K562 (cell line): ENCODE results near the gene SYDE1. TPM values are rescaled to one million over a fixed set of nuclear protein-coding genes. Genes with fewer than 3 reads are reported as not detected.
A peak's percentile ranks its signal among the peaks of the same experiment; 100 is the strongest.

Source experiments
- ATAC-seq: fragments of 200-7000 bp; cut with Tn5 transposase; 3 replicates; pipeline ENCODE4 v1.9.1; 2020; ENCODE audit warnings: moderate library complexity
- BruUV-seq: library from RNA; stranded (reverse); fragments of 400-500 nt; replicated peaks from 2 replicates; lab custom pipeline; 2021; lab: Mats Ljungman, UMichigan
- CTCF ChIA-PET: fragments of 300-600 bp; formaldehyde crosslinking; extraction: SDS; loops from one replicate; lab custom pipeline; 2021; ENCODE audit warnings: low intra/inter-chr PET ratio; lab: Yijun Ruan, JAX
- POLR2A ChIA-PET: fragments of 300-600, 350-650 bp; sonication (Branson Sonifier 250); formaldehyde crosslinking; extraction: SDS; loops from one replicate; lab custom pipeline; 2021; ENCODE audit warnings: antibody characterized with exemption, inconsistent platforms; lab: Yijun Ruan, JAX
- DNase-seq, 4 experiments: peaks; one replicate each; pipeline versions ENCODE4 v3.0.0 to v3.0.0-alpha.2; 2011 to 2018; ENCODE audit warnings: low spot score in 3 of 4, mixed read lengths in 3 of 4; ENCODE audit errors: extremely low read depth in 1 of 4
- FAIRE-seq: peaks from 2 replicates; lab custom pipeline; 2011; peaks lifted over from hg19 to GRCh38; lab: Jason Lieb, UNC
- H2AFZ ChIP-seq: 2 replicates; pipeline ENCODE4 v1.6.0; 2011; ENCODE audit warnings: low read depth, low read length, control low read depth, inconsistent platforms
- H3K27ac ChIP-seq: fragments of 200-600 bp; 3 replicates; pipeline ENCODE4 v1.8.0; 2011; ENCODE audit warnings: low read depth, mild to moderate bottlenecking, control low read depth, inconsistent platforms, low read length, moderate library complexity, mixed read lengths; ENCODE audit errors: extremely low read depth
- H3K27me3 ChIP-seq, 2 experiments: fragments of 300-600 bp in 1 of 2; 2 replicates in 1 of 2; 3 replicates in 1 of 2; pipeline versions ENCODE4 v1.6.0 to v1.8.0; 2011; ENCODE audit warnings: inconsistent platforms in 2 of 2, low read length in 2 of 2, mild to moderate bottlenecking in 1 of 2, mixed read lengths in 1 of 2, moderate library complexity in 1 of 2; ENCODE audit not compliant: control insufficient read depth in 2 of 2, insufficient read depth in 2 of 2
- H3K36me3 ChIP-seq: fragments of 300-600 bp; 3 replicates; pipeline ENCODE4 v1.8.0; 2011; ENCODE audit warnings: mild to moderate bottlenecking, low read length, inconsistent platforms; ENCODE audit not compliant: control insufficient read depth, insufficient read depth
- H3K4me1 ChIP-seq, 2 experiments: fragments of 200-600 bp in 1 of 2; replicated peaks in 1 of 2; 2 replicates in 1 of 2; 3 replicates in 1 of 2; pipeline versions ENCODE4 v1.5.1 to v1.8.0; 2011; ENCODE audit warnings: inconsistent platforms in 2 of 2, low read length in 2 of 2, mild to moderate bottlenecking in 1 of 2, mixed read lengths in 1 of 2, moderate library complexity in 1 of 2; ENCODE audit not compliant: control insufficient read depth in 2 of 2, insufficient read depth in 2 of 2
- H3K4me2 ChIP-seq: 2 replicates; pipeline ENCODE4 v1.6.1; 2011; ENCODE audit warnings: low read length, control low read depth, inconsistent platforms, mixed read lengths; ENCODE audit not compliant: insufficient read depth
- H3K4me3 ChIP-seq: fragments of 200-600 bp; sonication (generic), shearing (Covaris generic); 2 replicates; pipeline ENCODE4 v1.5.1; 2016; ENCODE audit warnings: control low read depth, inconsistent platforms
- H3K79me2 ChIP-seq: fragments of 200-600 bp; 3 replicates; pipeline ENCODE4 v1.8.0; 2011; ENCODE audit warnings: low read length, inconsistent platforms; ENCODE audit not compliant: control insufficient read depth, insufficient read depth
- H3K9ac ChIP-seq, 2 experiments: 2 replicates each; pipeline versions ENCODE4 v1.6.0 to v1.6.1; 2011; ENCODE audit warnings: low read depth in 2 of 2, low read length in 2 of 2, control low read depth in 1 of 2, inconsistent platforms in 1 of 2, mild to moderate bottlenecking in 1 of 2, mixed read lengths in 1 of 2; ENCODE audit not compliant: insufficient read depth in 1 of 2
- H3K9me1 ChIP-seq: one replicate; pipeline ENCODE4 v1.6.0; 2011; ENCODE audit warnings: inconsistent platforms, mild to moderate bottlenecking, low read length, moderate library complexity; ENCODE audit not compliant: control insufficient read depth, insufficient read depth
- H3K9me3 ChIP-seq: replicated peaks from 2 replicates; pipeline ENCODE4 v1.5.1; 2011; ENCODE audit warnings: low read depth, low read length, inconsistent platforms; ENCODE audit not compliant: control insufficient read depth, insufficient read depth
- H4K20me1 ChIP-seq: replicated peaks from 2 replicates; pipeline ENCODE4 v1.6.1; 2011; ENCODE audit warnings: low read length, inconsistent platforms, mixed read lengths; ENCODE audit not compliant: control insufficient read depth, insufficient read depth
- CBFA2T3 ChIP-seq: fragments of 450-650 bp; IDR thresholded peaks from 2 replicates; pipeline ENCODE4 v1.6.1; 2017
- CTCF ChIP-seq, 3 experiments: IDR thresholded peaks in 2 of 3; conservative IDR thresholded peaks in 1 of 3; 2 replicates each; pipeline ENCODE4 v1.5.1; 2011 to 2012; ENCODE audit warnings: low read length in 3 of 3, mild to moderate bottlenecking in 3 of 3, control low read depth in 2 of 3, improper control_type of control experiment in 1 of 3, inconsistent platforms in 1 of 3, low read depth in 1 of 3, mixed read lengths in 1 of 3, moderate library complexity in 1 of 3; ENCODE audit not compliant: insufficient read depth in 2 of 3
- CTCFL ChIP-seq: IDR thresholded peaks from 2 replicates; pipeline ENCODE4 v1.6.1; 2011; ENCODE audit warnings: borderline replicate concordance, low read depth, mild to moderate bottlenecking, moderate library complexity, low read length; ENCODE audit not compliant: insufficient read depth, poor library complexity, severe bottlenecking
- ERF ChIP-seq: fragments of 450-650 bp; formaldehyde crosslinking; IDR thresholded peaks from 2 replicates; pipeline ENCODE4 v1.4.0; 2020; ENCODE audit warnings: mild to moderate bottlenecking, mixed read lengths
- RAD21 ChIP-seq, 2 experiments: fragments of 250-450 bp in 1 of 2; fragments of 450-650 bp in 1 of 2; sonication (Bioruptor Pico) in 1 of 2; formaldehyde crosslinking in 1 of 2; IDR thresholded peaks in 1 of 2; conservative IDR thresholded peaks in 1 of 2; 2 replicates each; pipeline versions ENCODE4 v1.4.0 to v1.8.0; 2020 to 2022; ENCODE audit warnings: mild to moderate bottlenecking in 2 of 2, moderate library complexity in 1 of 2
- WGBS: fragments of 100-300 bp; shearing (Covaris generic); methylation state at CpG from one replicate; pipeline ENCODE4 v1.1.6; 2016; ENCODE audit warnings: low coverage, mixed read lengths; ENCODE audit not compliant: insufficient coverage; ENCODE audit errors: missing lambda C conversion rate; 5-methylcytosine and 5-hydroxymethylcytosine counted together
- in situ Hi-C: fragments of 300-500 bp; cut with MboI; formaldehyde crosslinking; loops from 4 replicates; pipeline ENCODE4 v1.15.0; 2018; ENCODE audit warnings: inconsistent platforms, mixed read lengths
- intact Hi-C: fragments of 100-400 bp; cut with micrococcal nuclease; formaldehyde crosslinking; loops from 2 replicates; pipeline ENCODE4 v1.14.2; 2022
- polyA plus RNA-seq, 8 experiments: library from polyadenylated mRNA; depleted of rRNA in 4 of 8; stranded (reverse) in 5 of 8; unstranded in 3 of 8; fragments of >200 nt; fragmentation: Nextera tagmentation in 2 of 8; fragmentation: Illumina TruSeq in 1 of 8; extraction: Ambion mirVana in 2 of 8; extraction: Trizol in 1 of 8; gene quantifications; 2 replicates each; pipeline versions ENCODE4 v1.2.1 to v1.2.3, GENCODE V29; 2011 to 2014; ENCODE audit warnings: inconsistent platforms in 1 of 8, missing spikeins in 1 of 8
- total RNA-seq, 7 experiments: library from RNA; depleted of rRNA in 6 of 7; stranded (reverse); fragments of >200 nt in 6 of 7; fragmentation: Illumina TruSeq in 2 of 7; extraction: Trizol in 2 of 7; gene quantifications; 2 replicates each; pipeline versions ENCODE4 v1.2.1 to v1.2.3, GENCODE V29; 2011 to 2021; ENCODE audit warnings: low replicate concordance in 1 of 7

Gene SYDE1
- total and polyA plus RNA-seq, 9 of the 15 experiments (the other 6 are each of a cell fraction or from before 2014, with no cell fraction given) = 0.04 TPM; not detected in 8

GRCh38 chr19:15072930-15073647 lies 34.1 kb upstream of the SYDE1 start:
- no peak overlapping the region for H3K9ac ChIP-seq
- H3K36me3 ChIP-seq = no peaks in the 10 kb centered on the region
- DNase-seq = peak in 1 of 4 experiments; percentile 18
- peaks cover 5 to 6% of the 10 kb centered on the region in 2 experiments; a peak in 1 of 5 replicates for H3K27me3 ChIP-seq
- H3K79me2 ChIP-seq = no peaks in the 10 kb centered on the region
- no peaks in the 10 kb centered on the region for H3K9me1 ChIP-seq
- H3K4me3 ChIP-seq = no peak overlapping the region
- peak overlapping the region; percentile 23; the same call in 1 of the 2 replicates for H2AFZ ChIP-seq
- no peaks in the 10 kb centered on the region for H4K20me1 ChIP-seq
- H3K4me1 ChIP-seq = no peaks in the 10 kb centered on the region
- H3K4me2 ChIP-seq = no peak overlapping the region
- WGBS = 2% methylated on average over 23 of the region's 23 CpGs
- peak; percentile 41; the same call in 1 of the 3 replicates for ATAC-seq
- in situ Hi-C loops = no loop called here
- POLR2A ChIA-PET = no interaction called here
- H3K9me3 ChIP-seq = no peaks in the 10 kb centered on the region
- BruUV-seq = no TSS peak
- no peak overlapping the region for H3K27ac ChIP-seq
- TF ChIP-seq CTCFL (peak; percentile 14), CTCF (IDR thresholded peaks at IDR 0.05 in 2 of 3, conservative IDR thresholded peaks at IDR 0.05 in 1 of 3; ENCODE audit: insufficient read depth in 2 of 3, low read depth in 1 of 3, low read length in 3 of 3) (peak; percentile 18 to 31 (median 28); a peak in 2 of 6 replicates), CBFA2T3 (0 out of 2 replicates have a peak, but pooled peaks have one; percentile 14), RAD21 (CRISPR knock-in tag; conservative IDR thresholded peaks at IDR 0.05 in 1 of 2, IDR thresholded peaks at IDR 0.05 in 1 of 2) (peak in 1 of 2 experiments; percentile 25; a peak in 2 of 4 replicates), ERF (CRISPR knock-in tag) (no peak)
- CTCF ChIA-PET = no interaction called here
- no peak for FAIRE-seq
- intact Hi-C loops = no loop called here
